Measurements from ENCODE around the gene CDC20.
"Not testable (repeated sequence)": the region's sequence is repeated elsewhere in the genome, so short reads cannot be mapped to it uniquely, and the experiment has no call there.

The CDC20 gene

GRCh38 chr1:43367904-43368645 is 9.3 kb downstream of the CDC20 start, which contains the start of gene ELOVL1:
ELOVL1 (minus strand) TSS chr1:43368011; CDS start chr1:43365609, 2,402 bp downstream.
- H3K4me3 ChIP-seq (replicated peaks; ENCODE audit: low read depth, low read length) = peak within 1 kb of the TSS; percentile 63
- TF ChIP-seq, protein P1, sequence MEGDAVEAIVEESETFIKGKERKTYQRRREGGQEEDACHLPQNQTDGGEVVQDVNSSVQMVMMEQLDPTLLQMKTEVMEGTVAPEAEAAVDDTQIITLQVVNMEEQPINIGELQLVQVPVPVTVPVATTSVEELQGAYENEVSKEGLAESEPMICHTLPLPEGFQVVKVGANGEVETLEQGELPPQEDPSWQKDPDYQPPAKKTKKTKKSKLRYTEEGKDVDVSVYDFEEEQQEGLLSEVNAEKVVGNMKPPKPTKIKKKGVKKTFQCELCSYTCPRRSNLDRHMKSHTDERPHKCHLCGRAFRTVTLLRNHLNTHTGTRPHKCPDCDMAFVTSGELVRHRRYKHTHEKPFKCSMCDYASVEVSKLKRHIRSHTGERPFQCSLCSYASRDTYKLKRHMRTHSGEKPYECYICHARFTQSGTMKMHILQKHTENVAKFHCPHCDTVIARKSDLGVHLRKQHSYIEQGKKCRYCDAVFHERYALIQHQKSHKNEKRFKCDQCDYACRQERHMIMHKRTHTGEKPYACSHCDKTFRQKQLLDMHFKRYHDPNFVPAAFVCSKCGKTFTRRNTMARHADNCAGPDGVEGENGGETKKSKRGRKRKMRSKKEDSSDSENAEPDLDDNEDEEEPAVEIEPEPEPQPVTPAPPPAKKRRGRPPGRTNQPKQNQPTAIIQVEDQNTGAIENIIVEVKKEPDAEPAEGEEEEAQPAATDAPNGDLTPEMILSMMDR (IDR thresholded peaks at IDR 0.05; ENCODE audit: low read depth, low read length, missing control alignments) = no peak
- no peak for DNase-seq (ENCODE audit: extremely low read depth, low read depth)

DNA sequence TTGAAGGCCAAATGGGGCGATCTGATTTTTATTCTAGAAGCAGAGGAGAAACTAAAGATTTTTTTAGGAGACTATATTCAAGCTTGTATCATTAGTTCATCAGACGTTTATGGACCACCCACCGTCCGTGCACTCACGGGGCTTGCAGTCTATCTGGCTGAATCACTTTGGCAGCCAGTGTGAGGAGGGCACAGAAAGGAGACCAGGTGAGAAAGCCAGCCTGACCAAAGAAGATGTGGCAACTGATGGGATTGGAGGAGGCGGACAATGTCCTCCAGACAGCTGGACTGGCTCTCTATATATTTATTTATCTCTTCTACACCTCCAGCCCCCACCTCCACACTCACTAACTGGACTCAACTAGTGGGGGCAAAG is 9.9 kb downstream of the CDC20 start:
- TF ChIP-seq, protein P1 (IDR thresholded peaks at IDR 0.05; ENCODE audit: low read depth, low read length, missing control alignments) = no peak
- peak overlapping the region; percentile 63 for H3K4me3 ChIP-seq (replicated peaks; ENCODE audit: low read depth, low read length)
- DNase-seq (ENCODE audit: extremely low read depth, low read depth) = no peak

- DNase-seq (ENCODE audit: extremely low read depth, low read depth); H3K4me3 ChIP-seq (replicated peaks; ENCODE audit: low read depth, low read length): not testable (repeated sequence)
Measured at GRCh38 chr1:43369779-43370178, 11.0 kb downstream of the CDC20 start.

DNA sequence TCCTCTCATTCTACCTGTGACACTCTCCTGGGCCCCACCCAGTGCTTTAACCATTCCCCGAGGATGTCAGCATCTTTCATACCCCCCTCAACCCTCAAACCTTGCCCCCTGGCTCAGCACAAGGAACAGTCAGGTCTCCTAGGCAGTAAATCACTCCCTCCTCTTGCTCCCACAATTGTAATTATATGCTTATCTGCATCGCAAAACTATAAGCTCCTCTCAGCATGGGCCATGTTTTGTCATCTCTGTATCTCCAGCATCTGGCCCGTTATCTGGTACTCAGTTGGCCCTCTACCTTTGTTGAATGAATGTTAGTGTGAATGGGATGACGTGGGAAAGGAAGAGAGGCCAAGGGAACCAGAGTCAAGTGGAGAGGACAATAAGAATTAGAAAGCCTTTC is 11.8 kb downstream of the CDC20 start:
- DNase-seq (ENCODE audit: extremely low read depth, low read depth) = no peak
- no peak overlapping the region for H3K4me3 ChIP-seq (replicated peaks; ENCODE audit: low read depth, low read length)
- TF ChIP-seq, protein P1 (IDR thresholded peaks at IDR 0.05; ENCODE audit: low read depth, low read length, missing control alignments) = no peak

GRCh38 chr1:43372172-43372571 is 13.4 kb downstream of the CDC20 start:
- H3K4me3 ChIP-seq (replicated peaks; ENCODE audit: low read depth, low read length) = no peak overlapping the region
- DNase-seq (ENCODE audit: extremely low read depth, low read depth) = no peak

DNA sequence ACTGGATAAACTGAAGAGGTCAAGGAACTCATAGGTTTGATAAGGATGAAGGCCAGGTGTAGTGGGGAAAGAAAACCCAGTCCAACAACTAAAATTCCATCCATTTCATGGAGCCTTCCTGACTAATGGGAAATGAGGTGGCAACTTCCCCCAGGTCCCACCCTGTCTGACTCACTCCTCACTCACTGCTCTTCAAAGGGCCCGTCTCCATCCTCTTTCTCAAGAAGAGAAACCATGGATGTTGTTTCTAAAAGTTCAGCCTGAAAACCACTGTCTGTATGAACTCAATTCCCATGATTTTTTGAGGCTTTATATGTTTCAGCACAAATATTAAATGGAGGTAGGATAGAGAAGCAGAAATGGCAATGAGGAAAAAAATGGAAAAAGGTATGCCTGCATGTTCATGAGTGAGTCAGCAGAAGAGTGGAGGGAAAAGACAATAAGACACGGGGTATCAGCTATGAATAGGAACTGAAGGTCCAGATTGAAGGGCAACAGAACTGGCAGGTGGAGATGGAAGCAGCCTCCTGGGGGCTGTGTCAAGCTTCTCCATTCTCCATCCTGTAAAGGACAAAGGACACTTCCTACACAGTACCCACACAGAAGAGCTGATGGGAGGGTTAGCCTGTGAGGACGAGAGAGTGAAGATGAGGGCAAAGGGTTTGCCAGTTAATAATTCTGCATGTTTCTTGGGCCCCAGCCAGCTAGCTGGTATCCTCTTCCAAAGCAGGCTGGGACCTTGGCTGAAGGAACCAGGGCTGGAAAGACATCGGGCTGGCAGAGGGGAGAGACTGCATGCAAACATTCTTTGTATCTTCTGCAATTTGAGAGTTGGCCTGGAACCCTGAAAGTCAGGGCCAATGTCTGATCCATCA is 14.5 kb downstream of the CDC20 start:
- DNase-seq (ENCODE audit: extremely low read depth, low read depth) = peak; percentile 35

More at GRCh38 chr1:43372172-43372571, 13.4 kb downstream of the CDC20 start:
- TF ChIP-seq, protein P1 (IDR thresholded peaks at IDR 0.05; ENCODE audit: low read depth, low read length, missing control alignments) = no peak

More for the DNA sequence above, 14.5 kb downstream of the CDC20 start:
- TF ChIP-seq, protein P1 (IDR thresholded peaks at IDR 0.05; ENCODE audit: low read depth, low read length, missing control alignments) = no peak
- H3K4me3 ChIP-seq (replicated peaks; ENCODE audit: low read depth, low read length) = no peak overlapping the region

All from HFF-Myc (cell line).